Ovary (tissue), 3 donors: Measurements from ENCODE around the gene PIK3R5.

Source experiments
- EP300 ChIP-seq: sonication (generic); formaldehyde crosslinking; IDR thresholded peaks from one replicate; pipeline ENCODE4 v1.6.1; 2017; ENCODE audit warnings: antibody characterized with exemption
- POLR2A ChIP-seq: fragments of 450-650 bp; IDR thresholded peaks from one replicate; pipeline ENCODE4 v1.6.1; 2017; ENCODE audit warnings: antibody characterized with exemption, mild to moderate bottlenecking, moderate library complexity
- TF ChIP-seq, protein P1 (sequence below), 3 donors: fragments of 450-650 bp in 2 of 3; fragments of 200-600 bp in 1 of 3; IDR thresholded peaks; one replicate each; pipeline versions ENCODE4 v1.5.1 to v1.8.0; 2016 to 2022; ENCODE audit warnings: antibody characterized with exemption in 3 of 3, mild to moderate bottlenecking in 1 of 3
- donor health status: DM: no; HTN: no; CAD: no.

DNA sequence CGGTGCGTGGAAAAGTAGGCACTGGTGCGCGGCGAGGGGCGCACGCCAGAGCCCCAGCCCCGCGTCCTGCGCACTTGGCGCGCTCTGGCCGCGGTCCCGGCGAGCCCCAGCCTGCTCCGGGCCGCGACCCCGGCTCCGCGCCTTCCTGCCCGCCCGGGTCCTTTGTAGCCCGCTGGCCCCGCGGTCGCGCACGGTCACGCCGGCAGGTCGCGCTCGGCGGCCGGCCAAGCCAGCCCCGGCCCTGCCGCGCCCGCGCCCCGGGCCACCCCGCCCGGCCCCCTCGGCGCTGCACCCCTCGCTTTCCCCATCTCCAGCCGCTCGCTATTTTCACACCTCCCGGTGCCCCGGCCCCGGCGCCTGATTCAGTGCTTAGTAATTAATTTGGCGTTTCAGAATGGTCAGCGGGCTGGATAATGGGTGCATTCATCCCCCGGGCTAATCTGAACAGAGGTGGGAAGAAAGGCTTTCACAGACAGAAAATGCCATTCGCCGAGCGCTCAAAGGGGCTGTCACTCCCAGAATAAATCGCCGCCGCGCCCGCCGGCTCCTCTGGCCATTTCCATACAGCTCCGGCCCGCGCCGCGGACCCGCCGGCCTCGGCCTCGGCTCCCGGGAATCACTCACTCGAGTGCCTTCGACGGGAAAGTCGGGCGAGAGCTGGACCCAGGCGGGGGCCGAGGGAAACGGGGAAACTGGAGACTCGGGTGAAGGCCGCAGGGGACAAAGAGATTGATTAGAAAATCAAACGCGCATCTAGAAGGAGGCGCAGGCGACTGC, 38.0 kb upstream of the PIK3R5 start:
- TF ChIP-seq POLR2A (no peak), EP300 (no peak)
- TF ChIP-seq, protein P1, sequence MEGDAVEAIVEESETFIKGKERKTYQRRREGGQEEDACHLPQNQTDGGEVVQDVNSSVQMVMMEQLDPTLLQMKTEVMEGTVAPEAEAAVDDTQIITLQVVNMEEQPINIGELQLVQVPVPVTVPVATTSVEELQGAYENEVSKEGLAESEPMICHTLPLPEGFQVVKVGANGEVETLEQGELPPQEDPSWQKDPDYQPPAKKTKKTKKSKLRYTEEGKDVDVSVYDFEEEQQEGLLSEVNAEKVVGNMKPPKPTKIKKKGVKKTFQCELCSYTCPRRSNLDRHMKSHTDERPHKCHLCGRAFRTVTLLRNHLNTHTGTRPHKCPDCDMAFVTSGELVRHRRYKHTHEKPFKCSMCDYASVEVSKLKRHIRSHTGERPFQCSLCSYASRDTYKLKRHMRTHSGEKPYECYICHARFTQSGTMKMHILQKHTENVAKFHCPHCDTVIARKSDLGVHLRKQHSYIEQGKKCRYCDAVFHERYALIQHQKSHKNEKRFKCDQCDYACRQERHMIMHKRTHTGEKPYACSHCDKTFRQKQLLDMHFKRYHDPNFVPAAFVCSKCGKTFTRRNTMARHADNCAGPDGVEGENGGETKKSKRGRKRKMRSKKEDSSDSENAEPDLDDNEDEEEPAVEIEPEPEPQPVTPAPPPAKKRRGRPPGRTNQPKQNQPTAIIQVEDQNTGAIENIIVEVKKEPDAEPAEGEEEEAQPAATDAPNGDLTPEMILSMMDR (IDR thresholded peaks at IDR 0.05), result no peak
